GM12878 (cell line): ENCODE measurements around the gene TRAFD1. TPM values are rescaled to one million over a fixed set of nuclear protein-coding genes. Genes with fewer than 3 reads are reported as not detected.

Experiments used
- ATAC-seq: fragments of 200-7000 bp; cut with Tn5 transposase; 3 replicates; pipeline ENCODE4 v1.9.1; 2020; ENCODE audit warnings: mild to moderate bottlenecking, moderate library complexity
- BruUV-seq: library from RNA; stranded (reverse); fragments of 400-500 nt; replicated peaks from 2 replicates; lab custom pipeline; 2021; lab: Mats Ljungman, UMichigan
- CTCF ChIA-PET: fragments of 300-600 bp; sonication (Branson Sonifier 250); formaldehyde crosslinking; extraction: SDS; loops from one replicate; lab custom pipeline; 2021; ENCODE audit warnings: inconsistent platforms; lab: Yijun Ruan, JAX
- POLR2A ChIA-PET: fragments of 350-600 bp; formaldehyde crosslinking; extraction: SDS; loops from one replicate; lab custom pipeline; 2021; ENCODE audit warnings: inconsistent platforms; lab: Charles Lee
- RAD21 ChIA-PET: fragments of 300-600 bp; sonication (Branson Sonifier 250); formaldehyde crosslinking; loops from one replicate; lab custom pipeline; 2023; ENCODE audit warnings: antibody characterized with exemption; ENCODE audit not compliant: unreplicated experiment; lab: Charles Lee
- SMC1A ChIA-PET: fragments of 300-600 bp; sonication (Branson Sonifier 250); formaldehyde crosslinking; loops from one replicate; lab custom pipeline; 2023; ENCODE audit not compliant: unreplicated experiment, uncharacterized antibody; lab: Charles Lee
- DNase-seq: peaks from one replicate; pipeline ENCODE4 v3.0.0-alpha.2; 2011; ENCODE audit warnings: low read depth, low spot score
- FAIRE-seq: peaks from 3 replicates; lab custom pipeline; 2011; peaks lifted over from hg19 to GRCh38; lab: Jason Lieb, UNC
- H2AFZ ChIP-seq: 2 replicates; pipeline ENCODE4 v1.6.0; 2011; ENCODE audit warnings: low read depth, low read length, control low read depth; ENCODE audit not compliant: control insufficient read depth
- H3K27ac ChIP-seq: 2 replicates; pipeline ENCODE4 v1.5.1; 2011; ENCODE audit warnings: control low read depth; ENCODE audit not compliant: control insufficient read depth, insufficient read depth
- H3K27me3 ChIP-seq, 2 experiments: replicated peaks in 1 of 2; 2 replicates each; pipeline versions ENCODE4 v1.6.0 to v1.6.1; 2011; ENCODE audit warnings: low read length in 1 of 2; ENCODE audit not compliant: control insufficient read depth in 2 of 2, insufficient read depth in 2 of 2
- H3K36me3 ChIP-seq, 2 experiments: 2 replicates each; pipeline ENCODE4 v1.5.1; 2011; ENCODE audit warnings: low read length in 1 of 2; ENCODE audit not compliant: control insufficient read depth in 2 of 2, insufficient read depth in 2 of 2
- H3K4me1 ChIP-seq: 2 replicates; pipeline ENCODE4 v1.6.1; 2011; ENCODE audit warnings: mild to moderate bottlenecking, low read length, moderate library complexity, mixed read lengths; ENCODE audit not compliant: control insufficient read depth, insufficient read depth
- H3K4me2 ChIP-seq: 2 replicates; pipeline ENCODE4 v1.6.0; 2011; ENCODE audit warnings: control low read depth; ENCODE audit not compliant: control insufficient read depth, insufficient read depth
- H3K4me3 ChIP-seq: fragments of 200-600 bp; sonication (generic); 2 replicates; pipeline ENCODE4 v1.5.1; 2016
- H3K79me2 ChIP-seq: 2 replicates; pipeline ENCODE4 v1.6.0; 2011; ENCODE audit warnings: low read length; ENCODE audit not compliant: control insufficient read depth, insufficient read depth
- H3K9ac ChIP-seq: 2 replicates; pipeline ENCODE4 v1.8.0; 2011; ENCODE audit warnings: low read length, control low read depth, mixed read lengths; ENCODE audit not compliant: control insufficient read depth, insufficient read depth
- H3K9me3 ChIP-seq: replicated peaks from 3 replicates; pipeline ENCODE4 v1.5.1; 2011; ENCODE audit warnings: mild to moderate bottlenecking, low read length; ENCODE audit not compliant: control insufficient read depth, insufficient read depth
- H4K20me1 ChIP-seq: 2 replicates; pipeline ENCODE4 v1.6.0; 2011; ENCODE audit not compliant: control insufficient read depth, insufficient read depth
- CHD1 ChIP-seq: IDR thresholded peaks from 2 replicates; pipeline ENCODE4 v1.6.1; 2012; ENCODE audit warnings: low read depth, low read length, improper control_type of control experiment
- CHD4 ChIP-seq: fragments of 200-600 bp; sonication (generic); IDR thresholded peaks from 2 replicates; pipeline ENCODE4 v1.6.1; 2016; ENCODE audit warnings: mild to moderate bottlenecking
- KAT2A ChIP-seq: conservative IDR thresholded peaks from 2 replicates; pipeline ENCODE4 v1.6.1; 2011; ENCODE audit warnings: low read depth, low read length; ENCODE audit not compliant: control insufficient read depth
- KLF5 ChIP-seq: fragments of 450-650 bp; IDR thresholded peaks from 2 replicates; pipeline ENCODE4 v1.6.1; 2014; ENCODE audit warnings: mild to moderate bottlenecking; ENCODE audit not compliant: partially characterized antibody
- NFYA ChIP-seq: IDR thresholded peaks from 2 replicates; pipeline ENCODE4 v1.6.1; 2011; ENCODE audit warnings: low read depth, mild to moderate bottlenecking, low read length, improper control_type of control experiment, borderline replicate concordance
- RUNX3 ChIP-seq: IDR thresholded peaks from 2 replicates; pipeline ENCODE4 v1.6.1; 2012; ENCODE audit warnings: low read length, inconsistent platforms
- SIX5 ChIP-seq: IDR thresholded peaks from 2 replicates; pipeline ENCODE4 v1.6.1; 2011; ENCODE audit warnings: mild to moderate bottlenecking, low read depth, low read length, moderate library complexity; ENCODE audit not compliant: severe bottlenecking
- STAT3 ChIP-seq: IDR thresholded peaks from 2 replicates; pipeline ENCODE4 v1.6.1; 2011; ENCODE audit warnings: low read depth, low read length, improper control_type of control experiment
- WGBS: methylation state at CpG from one replicate; pipeline ENCODE4 v1.1.6; 2016; ENCODE audit warnings: low lambda C conversion rate; ENCODE audit not compliant: insufficient replicate concordance, insufficient coverage; ENCODE audit errors: missing lambda C conversion rate; 5-methylcytosine and 5-hydroxymethylcytosine counted together
- in situ Hi-C: fragments of 300-500 bp; cut with MboI; formaldehyde crosslinking; loops from 9 replicates; pipeline ENCODE4 v1.14.3; 2018; ENCODE audit warnings: mixed read lengths
- intact Hi-C: fragments of 100-400 bp; cut with micrococcal nuclease; formaldehyde crosslinking; loops from one replicate; pipeline ENCODE4 v1.14.2; 2022; ENCODE audit not compliant: unreplicated experiment
- polyA plus RNA-seq, 11 experiments: library from polyadenylated mRNA; depleted of rRNA in 4 of 11; unstranded in 6 of 11; stranded (reverse) in 5 of 11; fragments of >200 nt; fragmentation: Nextera tagmentation in 4 of 11; fragmentation: Illumina TruSeq in 1 of 11; extraction: Ambion mirVana in 4 of 11; extraction: Trizol in 1 of 11; gene quantifications; 1 replicate in 1 of 11; 2 replicates in 10 of 11; pipeline versions ENCODE4 v1.2.1 to v1.2.3, GENCODE V29; 2011 to 2016; ENCODE audit warnings: inconsistent platforms in 2 of 11, missing spikeins in 2 of 11, low read depth in 1 of 11
- total RNA-seq, 4 experiments: library from RNA; depleted of rRNA in 3 of 4; stranded (reverse); fragments of >200 nt in 3 of 4; fragmentation: Illumina TruSeq in 1 of 4; extraction: Trizol in 1 of 4; gene quantifications; 2 replicates each; pipeline versions ENCODE4 v1.2.1 to v1.2.3, GENCODE V29; 2013 to 2021
- TF ChIP-seq, protein P1 (sequence below): IDR thresholded peaks from 2 replicates; pipeline ENCODE4 v1.6.1; 2012; ENCODE audit warnings: low read length, inconsistent platforms

Gene TRAFD1
- total and polyA plus RNA-seq, 10 of the 15 experiments (the other 5 are each of a cell fraction or from before 2014, with no cell fraction given): 37.2 to 55.5 (median 46.2) TPM

GRCh38 chr12:112165624-112166023 lies 40.3 kb downstream of the TRAFD1 start:
- BruUV-seq: no TSS peak
- CTCF ChIA-PET: no interaction called here
- FAIRE-seq: no peak

GRCh38 chr12:112166051-112167015 lies 41.0 kb downstream of the TRAFD1 start:
- Histone ChIP-seq H3K27me3 (no peaks in the 10 kb centered on the region), H3K27ac (no peak overlapping the region), H3K4me3 (no peak overlapping the region), H3K79me2 (no peaks in the 10 kb centered on the region), H3K4me2 (no peak overlapping the region), H3K36me3 (peaks cover 3% of the 10 kb centered on the region in 2 experiments; a peak in 3 of 4 replicates), H3K9me3 (no peaks in the 10 kb centered on the region), H2AFZ (no peak overlapping the region), H4K20me1 (no peaks in the 10 kb centered on the region), H3K4me1 (no peaks in the 10 kb centered on the region), H3K9ac (no peak overlapping the region)
- WGBS: 90% methylated on average over 24 of the region's 26 CpGs
- ChIA-PET RAD21 (no interaction called here), POLR2A (no interaction called here), CTCF (interaction anchor here (0.6 kb wide), 1 partner anchor 221 kb away, joined by 3 read pairs; no protein-coding TSS in a partner anchor), SMC1A (no interaction called here)
- intact Hi-C loops: no loop called here
- FAIRE-seq (no peak), DNase-seq (no peak), ATAC-seq (no peak)
- in situ Hi-C loops: no loop called here
- no peak for TF ChIP-seq KAT2A
- no peak for TF ChIP-seq CHD4
- TF ChIP-seq, protein P1, sequence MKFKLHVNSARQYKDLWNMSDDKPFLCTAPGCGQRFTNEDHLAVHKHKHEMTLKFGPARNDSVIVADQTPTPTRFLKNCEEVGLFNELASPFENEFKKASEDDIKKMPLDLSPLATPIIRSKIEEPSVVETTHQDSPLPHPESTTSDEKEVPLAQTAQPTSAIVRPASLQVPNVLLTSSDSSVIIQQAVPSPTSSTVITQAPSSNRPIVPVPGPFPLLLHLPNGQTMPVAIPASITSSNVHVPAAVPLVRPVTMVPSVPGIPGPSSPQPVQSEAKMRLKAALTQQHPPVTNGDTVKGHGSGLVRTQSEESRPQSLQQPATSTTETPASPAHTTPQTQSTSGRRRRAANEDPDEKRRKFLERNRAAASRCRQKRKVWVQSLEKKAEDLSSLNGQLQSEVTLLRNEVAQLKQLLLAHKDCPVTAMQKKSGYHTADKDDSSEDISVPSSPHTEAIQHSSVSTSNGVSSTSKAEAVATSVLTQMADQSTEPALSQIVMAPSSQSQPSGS: no peak
- no peak for TF ChIP-seq RUNX3
- BruUV-seq: no TSS peak

More at GRCh38 chr12:112165624-112166023, 40.3 kb downstream of the TRAFD1 start:
- no peak overlapping the region for H3K4me2 ChIP-seq
- no peak for TF ChIP-seq SIX5
- TF ChIP-seq KLF5: no peak
- no peak for TF ChIP-seq CHD4
- no peak for TF ChIP-seq STAT3
- no peak for TF ChIP-seq NFYA
- TF ChIP-seq CHD1: no peak
- ChIA-PET POLR2A (no interaction called here), SMC1A (no interaction called here), RAD21 (no interaction called here)
- no peak overlapping the region for H3K9ac ChIP-seq
- H3K27me3 ChIP-seq: no peaks in the 10 kb centered on the region
- no peaks in the 10 kb centered on the region for H4K20me1 ChIP-seq
- no peaks in the 10 kb centered on the region for H3K4me1 ChIP-seq
- H2AFZ ChIP-seq: no peak overlapping the region
- peaks cover 0 to 3% of the 10 kb centered on the region in 2 experiments; a peak in 3 of 4 replicates for H3K36me3 ChIP-seq
- in situ Hi-C loops: no loop called here
- no peak overlapping the region for H3K4me3 ChIP-seq
- no peaks in the 10 kb centered on the region for H3K79me2 ChIP-seq
- DNase-seq (no peak), ATAC-seq (no peak)
- no peaks in the 10 kb centered on the region for H3K9me3 ChIP-seq
- WGBS: 93% methylated on average over 13 of the region's 13 CpGs
- no peak overlapping the region for H3K27ac ChIP-seq
- intact Hi-C loops: no loop called here
